Measurements from ENCODE around the gene ADGRG1.
"Not testable (repeated sequence)": the region's sequence is repeated elsewhere in the genome, so short reads cannot be mapped to it uniquely, and the experiment has no call there.

Gene ADGRG1

GRCh38 chr16:57698812-57699405 is 70.5 kb downstream of the ADGRG1 start:
- DNase-seq (ENCODE audit: low read depth, low spot score): no peak

GRCh38 chr16:57699481-57699880 is 71.1 kb downstream of the ADGRG1 start:
- DNase-seq (ENCODE audit: low read depth, low spot score): no peak

- no peak for DNase-seq (ENCODE audit: low read depth, low spot score)
Observed at GRCh38 chr16:57699899-57700298, 71.5 kb downstream of the ADGRG1 start.

GRCh38 chr16:57700781-57701551 is 72.5 kb downstream of the ADGRG1 start:
- DNase-seq (ENCODE audit: low read depth, low spot score): no peak

- DNase-seq (ENCODE audit: low read depth, low spot score): no peak
Observed at GRCh38 chr16:57701759-57702371, 73.4 kb downstream of the ADGRG1 start.

GRCh38 chr16:57703416-57704010 is 75.1 kb downstream of the ADGRG1 start:
- no peak for DNase-seq (ENCODE audit: low read depth, low spot score)

GRCh38 chr16:57704011-57704904 is 75.8 kb downstream of the ADGRG1 start:
- DNase-seq (ENCODE audit: low read depth, low spot score): no peak

- no peak for DNase-seq (ENCODE audit: low read depth, low spot score)
Observed at GRCh38 chr16:57704905-57705852, 76.7 kb downstream of the ADGRG1 start.

- DNase-seq (ENCODE audit: low read depth, low spot score): no peak
Observed at GRCh38 chr16:57706717-57707116, 78.3 kb downstream of the ADGRG1 start.

- no peak for DNase-seq (ENCODE audit: low read depth, low spot score)
Observed at GRCh38 chr16:57707331-57707730, 78.9 kb downstream of the ADGRG1 start.

GRCh38 chr16:57708168-57708567 is 79.7 kb downstream of the ADGRG1 start:
- no peak for DNase-seq (ENCODE audit: low read depth, low spot score)

- no peak for DNase-seq (ENCODE audit: low read depth, low spot score)
Observed at GRCh38 chr16:57709663-57710062, 81.2 kb downstream of the ADGRG1 start.

GRCh38 chr16:57711346-57711745 is 82.9 kb downstream of the ADGRG1 start:
- no peak for DNase-seq (ENCODE audit: low read depth, low spot score)

GRCh38 chr16:57711993-57712392 is 83.6 kb downstream of the ADGRG1 start:
- no peak for DNase-seq (ENCODE audit: low read depth, low spot score)

- DNase-seq (ENCODE audit: low read depth, low spot score): not testable (repeated sequence)
Observed at GRCh38 chr16:57712569-57712968, 84.1 kb downstream of the ADGRG1 start.

GRCh38 chr16:57713596-57713995 is 85.2 kb downstream of the ADGRG1 start:
- DNase-seq (ENCODE audit: low read depth, low spot score): no peak

GRCh38 chr16:57714047-57714446 is 85.6 kb downstream of the ADGRG1 start:
- no peak for DNase-seq (ENCODE audit: low read depth, low spot score)
